Mesothelial cell of epicardium (in vitro differentiated cells): ENCODE data around the gene TDRD9. TPM values are rescaled to one million over a fixed set of nuclear protein-coding genes. Genes with fewer than 3 reads are reported as not detected.

Experiments used
- DNase-seq, 2 experiments: peaks; one replicate each; pipeline ENCODE4 v3.0.0; 2021; ENCODE audit warnings: low spot score in 2 of 2; ENCODE audit not compliant: unreplicated experiment in 2 of 2
- H3K27ac Mint-ChIP-seq: 2 replicates; pipeline ENCODE4 v1.8.0; 2021; ENCODE audit warnings: mixed read lengths
- H3K27me3 Mint-ChIP-seq: 2 replicates; pipeline ENCODE4 v1.8.0; 2021; ENCODE audit warnings: low read depth, mixed read lengths
- H3K36me3 Mint-ChIP-seq: 2 replicates; pipeline ENCODE4 v1.8.0; 2021; ENCODE audit warnings: mixed read lengths
- H3K4me1 Mint-ChIP-seq: 2 replicates; pipeline ENCODE4 v1.8.0; 2021; ENCODE audit warnings: mixed read lengths
- H3K4me3 Mint-ChIP-seq: 2 replicates; pipeline ENCODE4 v1.8.0; 2021; ENCODE audit warnings: mild to moderate bottlenecking, moderate library complexity, mixed read lengths
- H3K9me3 Mint-ChIP-seq: 2 replicates; pipeline ENCODE4 v1.8.0; 2021; ENCODE audit warnings: mixed read lengths
- CTCF ChIP-seq: fragments of 200-600 bp; sonication (generic); IDR thresholded peaks from one replicate; pipeline ENCODE4 v1.5.0; 2021; ENCODE audit warnings: antibody characterized with exemption; ENCODE audit not compliant: unreplicated experiment
- total RNA-seq: library from RNA; stranded (reverse); gene quantifications from 3 replicates; pipeline ENCODE4 v1.2.1, GENCODE V29; 2021

Gene TDRD9
- total RNA-seq, 1 donor from 2014 or later = not detected

DNA sequence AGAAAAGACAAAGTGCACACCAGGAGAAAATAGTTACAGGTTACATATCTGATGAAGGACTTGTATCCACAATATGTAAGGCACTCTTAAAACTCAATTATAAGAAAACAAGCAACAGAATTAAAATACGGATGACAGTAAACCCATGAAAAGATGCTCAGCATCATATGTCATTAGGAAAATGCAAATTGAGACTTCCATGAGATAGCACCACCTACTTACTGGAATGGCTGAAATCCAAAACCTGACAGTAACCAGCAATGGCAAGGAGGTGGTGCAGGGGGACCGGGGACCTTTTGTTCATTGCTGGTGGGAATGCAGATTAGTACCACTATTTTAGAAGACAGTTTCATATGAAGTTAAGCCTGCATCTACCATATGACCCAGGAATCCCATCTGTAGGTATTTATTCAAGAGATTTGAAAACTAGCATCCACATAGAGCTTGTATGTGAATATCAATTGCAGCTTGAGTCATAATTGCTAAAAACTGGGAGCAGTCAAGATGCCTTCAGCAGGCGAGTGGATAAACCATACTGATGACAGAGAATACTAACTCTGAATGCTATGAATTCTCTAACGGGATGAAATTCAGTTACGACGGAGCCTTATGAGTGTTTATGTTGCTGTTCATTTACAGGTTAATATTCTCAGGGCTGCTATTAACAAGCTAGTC lies 113.3 kb downstream of the TDRD9 start:
- no peaks in the 10 kb centered on the region for H3K9me3 Mint-ChIP-seq
- no peaks in the 10 kb centered on the region for H3K36me3 Mint-ChIP-seq
- no peaks in the 10 kb centered on the region for H3K4me1 Mint-ChIP-seq
- H3K27me3 Mint-ChIP-seq = peaks cover 37% of the 10 kb centered on the region
- DNase-seq = no peak
- H3K27ac Mint-ChIP-seq = no peak overlapping the region
- H3K4me3 Mint-ChIP-seq = no peak overlapping the region
- no peak for TF ChIP-seq CTCF

DNA sequence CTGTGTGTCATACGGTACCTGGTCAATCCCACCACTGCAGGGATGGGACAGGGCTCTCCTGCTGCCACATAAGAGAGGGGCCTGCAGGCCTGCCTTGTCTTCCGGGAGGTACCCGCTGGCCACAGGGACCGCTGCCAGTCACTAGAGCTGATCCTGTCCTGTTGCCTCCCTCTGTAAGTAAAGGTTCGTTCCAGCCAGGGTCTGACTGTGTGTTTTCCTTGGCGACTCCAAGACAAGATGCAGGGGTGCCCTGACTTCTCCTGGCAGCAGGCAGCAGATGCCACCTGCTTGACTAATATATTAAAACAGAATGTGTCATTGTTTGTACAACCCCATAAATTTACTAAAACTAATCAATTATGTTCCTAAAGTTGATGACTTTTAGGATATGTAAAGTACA lies 115.8 kb downstream of the TDRD9 start:
- H3K4me1 Mint-ChIP-seq = peaks cover 2% of the 10 kb centered on the region
- H3K27ac Mint-ChIP-seq = no peak overlapping the region
- DNase-seq = no peak
- peaks cover 4% of the 10 kb centered on the region for H3K9me3 Mint-ChIP-seq
- H3K36me3 Mint-ChIP-seq = no peaks in the 10 kb centered on the region
- no peak overlapping the region for H3K4me3 Mint-ChIP-seq
- peaks cover 26% of the 10 kb centered on the region for H3K27me3 Mint-ChIP-seq
- no peak for TF ChIP-seq CTCF

GRCh38 chr14:104047761-104048160 lies 119.5 kb downstream of the TDRD9 start:
- DNase-seq = no peak
- H3K4me1 Mint-ChIP-seq = peaks cover 5% of the 10 kb centered on the region
- H3K27ac Mint-ChIP-seq = no peak overlapping the region
- H3K27me3 Mint-ChIP-seq = no peaks in the 10 kb centered on the region
- no peak overlapping the region for H3K4me3 Mint-ChIP-seq
- no peak for TF ChIP-seq CTCF
- H3K36me3 Mint-ChIP-seq = no peaks in the 10 kb centered on the region
- H3K9me3 Mint-ChIP-seq = peaks cover 4% of the 10 kb centered on the region

DNA sequence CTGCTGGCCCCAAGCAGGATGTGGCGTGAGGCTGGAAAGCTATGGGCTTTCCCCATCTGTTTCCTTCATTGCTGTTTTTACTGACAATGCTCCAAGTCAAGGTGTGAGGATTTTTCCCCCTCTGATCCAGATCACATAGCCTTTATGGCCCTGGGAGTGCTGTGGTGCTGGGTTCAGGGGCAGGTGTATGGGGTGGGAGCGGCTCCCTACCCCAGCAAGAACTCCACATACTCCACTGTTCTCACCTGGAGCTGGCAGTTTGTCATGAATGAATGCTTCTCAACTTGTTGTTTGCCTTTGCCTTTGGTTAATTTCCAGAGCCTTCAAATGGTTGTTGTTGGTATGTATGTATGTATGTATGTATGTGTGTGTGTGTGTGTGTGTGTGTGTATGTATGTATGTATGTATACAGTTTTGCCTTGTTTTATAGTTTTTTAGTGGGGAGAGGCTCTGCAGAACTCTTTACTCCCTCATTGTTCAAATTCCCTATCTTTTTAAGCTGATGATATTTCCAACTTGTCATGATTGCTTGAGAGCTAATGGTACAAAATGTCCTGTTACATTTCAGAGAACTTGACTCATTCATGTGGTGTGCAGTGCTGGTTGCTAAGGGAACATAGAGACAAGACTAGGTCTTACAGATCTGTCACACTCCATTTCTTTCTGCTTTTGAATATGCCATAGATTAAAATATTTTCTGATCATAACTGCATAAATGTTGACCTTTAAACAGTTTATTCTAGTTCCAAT lies 120.7 kb downstream of the TDRD9 start:
- Mint-ChIP-seq H3K27ac (no peak overlapping the region), H3K36me3 (no peaks in the 10 kb centered on the region), H3K27me3 (no peaks in the 10 kb centered on the region), H3K4me3 (no peak overlapping the region), H3K9me3 (peaks cover 4% of the 10 kb centered on the region), H3K4me1 (peaks cover 5% of the 10 kb centered on the region)
- TF ChIP-seq CTCF = no peak
- no peak for DNase-seq

DNA sequence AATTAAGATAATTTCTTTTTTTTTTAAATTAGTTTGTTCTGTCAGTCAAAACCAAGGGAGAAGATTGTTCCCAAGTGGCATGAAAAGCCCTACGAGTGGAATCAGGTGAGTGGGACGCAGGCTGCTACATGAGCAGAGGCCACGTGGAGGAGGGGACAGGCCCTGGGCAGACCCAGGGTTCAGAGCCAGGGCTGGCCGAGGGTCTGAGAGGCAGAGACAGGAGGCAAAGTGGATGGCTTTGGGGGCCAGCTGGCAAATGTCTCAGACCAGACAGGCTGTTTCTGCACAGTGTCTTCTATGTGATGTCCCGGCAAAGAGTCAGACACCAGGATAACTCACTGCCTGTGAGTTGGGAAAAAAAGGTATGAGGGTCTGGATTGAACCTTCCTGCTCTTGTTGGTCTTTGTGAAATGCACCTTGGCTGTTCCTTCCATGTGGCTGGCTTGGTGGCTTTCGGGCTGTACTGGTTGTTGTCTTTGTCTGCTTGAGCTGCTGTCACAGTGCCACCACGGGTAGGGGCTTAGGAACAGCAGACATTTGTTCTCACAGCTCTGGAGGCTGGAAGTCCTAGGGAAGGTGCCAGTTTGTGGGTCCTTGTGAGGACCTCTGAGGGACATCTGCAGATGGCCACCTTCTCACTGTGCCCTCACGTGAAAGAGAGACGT lies 121.5 kb downstream of the TDRD9 start:
- no peak for TF ChIP-seq CTCF
- no peak for DNase-seq
- Mint-ChIP-seq H3K27me3 (peaks cover 4% of the 10 kb centered on the region), H3K4me1 (peaks cover 5% of the 10 kb centered on the region), H3K4me3 (no peak overlapping the region), H3K27ac (no peak overlapping the region), H3K36me3 (no peaks in the 10 kb centered on the region), H3K9me3 (peaks cover 4% of the 10 kb centered on the region)
